Dedifferentiated amniotic fluid mesenchymal stem cell (primary cell): ENCODE measurements around the gene SNRPN.
A peak's percentile ranks its signal among the peaks of the same experiment; 100 is the strongest.
"Not testable (repeated sequence)": the region's sequence is repeated elsewhere in the genome, so short reads cannot be mapped to it uniquely, and the experiment has no call there.

Experiments
- DNase-seq: peaks from one replicate; pipeline ENCODE4 v3.0.0-alpha.2; 2016; ENCODE audit errors: extremely low spot score

Gene SNRPN

GRCh38 chr15:24954783-24955530 is at the start of gene SNRPN, which contains the start of gene SNURF:
TSS of gene SNRPN (plus strand) at chr15:24954987. CDS start at chr15:24974454, 19,467 bp downstream.
TSS of gene SNURF (plus strand) at chr15:24954987. CDS start at chr15:24955049, 62 bp downstream.
- DNase-seq = peak; percentile 39

DNA sequence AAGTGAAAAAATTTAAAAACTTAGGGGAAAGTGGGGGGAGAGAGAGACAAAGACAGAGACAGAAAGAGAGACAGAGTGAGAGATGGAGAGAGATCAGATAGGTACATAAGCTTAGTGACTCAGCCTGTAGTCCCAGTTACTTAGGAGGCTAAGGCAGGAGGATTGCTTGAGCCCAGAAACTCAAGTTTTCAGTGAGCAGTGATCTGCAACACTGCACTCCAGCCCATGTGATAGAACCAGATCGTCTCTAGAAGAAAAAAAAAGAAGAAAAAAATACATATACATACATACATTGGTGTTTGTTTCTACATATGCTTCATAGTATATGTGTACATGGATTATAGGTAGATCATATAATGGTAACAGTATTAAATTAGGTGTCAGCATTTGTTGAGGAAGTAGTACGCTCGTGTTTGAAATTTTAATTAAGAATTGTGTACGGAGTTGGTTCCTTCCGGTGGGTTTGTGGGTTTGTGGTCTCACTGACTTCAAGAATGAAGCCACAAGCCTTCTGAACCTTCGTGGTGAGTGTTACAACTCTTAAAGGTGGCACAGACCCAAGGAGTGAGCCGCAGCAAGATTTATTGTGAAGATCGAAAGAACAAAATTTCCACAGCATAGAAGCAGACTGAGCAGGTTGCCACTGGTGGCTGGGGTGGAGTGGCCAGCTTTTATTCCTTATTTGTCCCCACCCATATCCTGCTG is 38.3 kb upstream of the SNRPN start:
- DNase-seq = no peak

DNA sequence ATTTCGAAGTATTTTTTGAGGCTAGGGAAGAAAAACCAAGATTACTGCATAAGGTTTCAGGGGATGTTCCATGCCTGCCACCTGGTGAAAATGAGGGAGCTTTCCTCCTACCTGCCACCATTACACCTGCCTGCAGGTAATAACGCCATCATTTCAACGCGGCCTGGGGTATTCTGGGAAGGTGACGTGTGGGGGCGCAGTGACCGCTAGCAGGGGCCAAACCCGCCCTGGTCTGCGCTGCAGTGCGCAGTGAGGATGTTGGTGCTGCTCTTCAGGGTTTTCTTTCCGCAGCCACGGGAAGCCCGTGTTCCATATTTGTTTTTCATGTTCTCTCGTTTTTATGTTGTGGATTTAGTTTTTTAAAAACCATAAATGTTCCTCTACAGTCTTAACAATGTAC is 37.4 kb upstream of the SNRPN start:
- DNase-seq = no peak

- DNase-seq = no peak
Measured at GRCh38 chr15:24919446-24919845, 35.3 kb upstream of the SNRPN start.

GRCh38 chr15:24922781-24923180 is 32.0 kb upstream of the SNRPN start:
- not testable (repeated sequence) for DNase-seq

DNA sequence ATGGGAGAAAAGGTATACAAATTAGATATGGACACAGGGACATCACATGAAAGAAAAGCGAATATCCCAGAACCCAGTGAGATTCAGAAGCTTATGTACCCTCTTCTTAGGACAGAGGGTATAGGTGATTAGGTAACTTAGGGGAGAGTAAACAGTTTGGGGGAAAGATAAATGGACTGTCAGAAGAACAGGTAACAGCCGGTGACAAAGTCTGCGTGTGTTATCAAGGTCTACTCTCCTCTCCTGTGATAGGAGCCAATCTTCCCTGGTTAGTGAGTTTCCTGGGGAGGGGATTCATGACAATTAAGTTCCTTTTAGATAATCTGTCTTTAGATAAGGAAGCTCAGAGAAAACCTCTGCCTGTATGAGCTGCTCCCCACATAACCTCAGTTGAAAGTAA is 30.6 kb upstream of the SNRPN start:
- no peak for DNase-seq

GRCh38 chr15:24924621-24925020 is 30.2 kb upstream of the SNRPN start:
- no peak for DNase-seq

DNA sequence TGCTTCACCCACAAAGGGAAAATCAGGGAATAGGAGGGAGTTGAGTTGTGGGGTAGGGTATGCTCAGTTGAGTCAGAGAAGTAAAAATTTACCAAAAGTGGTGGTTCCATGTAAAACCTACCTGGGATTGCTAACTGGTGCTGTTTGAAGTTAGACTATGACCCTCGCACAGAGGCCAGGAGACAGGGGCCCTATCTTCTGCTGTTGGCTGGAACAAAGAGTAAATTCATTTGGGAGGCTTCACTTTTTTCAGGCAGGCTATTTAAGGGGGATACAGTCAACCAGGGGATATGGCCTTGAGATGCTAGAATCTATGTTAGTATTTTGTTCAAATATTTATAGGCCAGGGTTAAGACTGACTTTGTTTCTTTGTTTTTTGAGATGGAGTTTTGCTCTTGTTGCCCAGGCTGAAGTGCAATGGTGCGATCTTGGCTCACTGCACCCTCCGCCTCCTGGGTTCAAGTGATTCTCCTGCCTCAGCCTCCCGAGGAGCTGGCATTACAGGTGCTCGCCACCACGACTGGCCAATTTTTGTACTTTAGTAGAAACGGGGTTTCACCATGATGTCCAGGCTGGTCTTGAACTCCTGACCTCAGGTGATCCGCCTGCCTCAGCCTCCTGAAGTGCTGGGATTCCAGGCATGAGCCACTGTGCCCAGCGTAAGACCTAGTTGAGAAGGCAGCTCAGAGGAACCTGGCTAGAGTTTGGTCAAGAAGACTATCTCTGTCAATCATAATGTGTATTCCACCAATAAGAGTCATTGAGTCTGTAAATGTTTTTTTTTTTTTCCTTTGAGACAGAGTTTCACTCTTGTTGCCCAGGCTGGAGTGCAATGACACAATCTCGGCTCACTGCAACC is 22.7 kb upstream of the SNRPN start:
- DNase-seq = not testable (repeated sequence)

DNA sequence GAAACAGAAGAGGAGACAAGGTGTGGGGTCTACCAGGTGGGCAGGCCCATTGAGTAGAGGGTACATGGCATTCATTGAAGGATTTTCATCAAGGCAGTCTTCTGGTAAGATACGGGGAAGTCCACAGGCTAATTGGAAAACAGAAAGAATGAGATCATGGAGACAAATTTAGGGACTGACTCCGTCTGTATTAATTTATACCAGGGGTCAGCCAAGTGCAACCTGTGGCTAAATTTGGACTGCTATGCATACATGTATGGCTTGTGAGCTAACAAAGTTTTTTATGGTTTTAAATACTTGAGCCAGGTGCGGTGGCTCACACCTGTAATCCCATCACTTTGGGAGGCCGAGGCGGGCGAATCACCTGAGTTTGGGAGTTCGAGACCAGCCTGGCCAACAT is 21.1 kb upstream of the SNRPN start:
- DNase-seq = no peak

GRCh38 chr15:24938224-24938623 is 16.6 kb upstream of the SNRPN start:
- not testable (repeated sequence) for DNase-seq

DNA sequence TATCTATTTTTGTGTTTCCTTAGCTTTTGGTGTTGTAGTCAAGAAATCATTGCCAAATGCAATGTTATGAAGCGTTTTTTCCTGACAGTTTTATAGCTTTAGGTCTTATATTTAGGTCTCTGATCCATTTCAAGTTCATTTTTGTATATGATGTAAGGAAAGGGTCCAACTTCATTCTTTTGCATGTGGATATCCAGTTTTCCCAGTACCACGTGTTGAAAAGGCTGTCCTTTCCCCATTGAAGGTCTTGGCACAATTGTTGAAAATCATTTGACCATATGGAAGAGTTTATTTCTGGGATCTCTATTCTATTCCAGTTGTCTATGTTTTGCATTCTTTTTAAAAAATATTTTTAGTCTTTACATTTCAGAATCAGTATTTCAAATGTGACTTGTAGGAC is 14.6 kb upstream of the SNRPN start:
- no peak for DNase-seq

DNA sequence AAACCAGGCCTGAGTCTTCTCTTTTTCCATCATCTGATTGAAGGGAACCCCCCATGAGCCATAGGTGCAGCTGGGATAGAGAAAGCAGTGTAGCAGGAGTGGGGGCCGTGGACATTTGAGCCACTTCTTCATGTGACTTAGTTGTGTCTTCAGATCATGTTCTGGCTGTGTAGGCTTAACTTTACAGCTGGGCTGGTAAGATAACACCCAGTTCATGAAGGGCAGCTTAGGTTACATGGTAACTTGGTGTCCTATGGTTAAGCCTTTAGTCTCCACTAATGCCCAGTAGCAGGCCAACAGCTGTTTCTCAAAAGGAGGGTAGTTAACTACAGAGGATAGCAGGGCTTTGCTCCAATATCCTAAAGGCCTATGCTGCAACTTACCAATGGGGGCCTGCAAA is 11.4 kb upstream of the SNRPN start:
- no peak for DNase-seq

DNA sequence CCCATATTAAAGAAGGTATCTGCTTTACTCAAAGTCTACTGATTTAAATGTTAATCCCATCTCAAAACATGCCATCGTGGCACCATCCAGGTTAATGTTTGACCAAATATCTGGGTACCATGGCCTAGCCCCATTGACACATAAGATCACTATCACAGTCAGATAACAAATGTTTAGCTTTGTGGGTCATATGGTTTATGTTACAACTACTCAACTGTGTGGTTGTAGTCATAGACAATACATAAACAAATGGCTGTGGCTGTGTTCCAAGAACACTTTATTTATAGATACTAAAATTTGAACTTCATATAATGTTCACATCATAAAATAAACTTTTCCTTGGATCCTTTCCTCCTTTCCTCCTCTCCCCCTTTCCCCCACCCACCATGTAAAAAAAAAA is 9.8 kb upstream of the SNRPN start:
- no peak for DNase-seq

DNA sequence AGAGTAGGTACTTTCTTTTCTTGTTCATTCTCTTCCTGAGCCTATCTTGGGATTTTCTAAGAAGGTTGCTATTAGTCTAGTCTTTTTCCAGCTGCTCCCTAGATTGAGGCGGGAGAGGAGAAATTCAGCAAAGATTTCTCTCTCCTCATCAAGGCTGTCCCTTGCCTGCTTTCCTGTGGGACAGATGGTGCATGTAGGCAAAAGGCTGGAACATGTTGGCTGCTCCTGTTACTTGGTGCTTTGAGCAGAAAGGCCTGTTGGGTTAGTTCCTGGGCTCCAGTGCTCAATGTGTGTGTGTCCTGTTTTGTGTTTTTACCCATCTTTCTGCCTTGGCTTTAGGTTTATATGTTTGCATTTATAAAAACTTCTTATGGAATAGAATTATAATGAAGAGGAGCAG is 9.1 kb upstream of the SNRPN start:
- DNase-seq = no peak

DNA sequence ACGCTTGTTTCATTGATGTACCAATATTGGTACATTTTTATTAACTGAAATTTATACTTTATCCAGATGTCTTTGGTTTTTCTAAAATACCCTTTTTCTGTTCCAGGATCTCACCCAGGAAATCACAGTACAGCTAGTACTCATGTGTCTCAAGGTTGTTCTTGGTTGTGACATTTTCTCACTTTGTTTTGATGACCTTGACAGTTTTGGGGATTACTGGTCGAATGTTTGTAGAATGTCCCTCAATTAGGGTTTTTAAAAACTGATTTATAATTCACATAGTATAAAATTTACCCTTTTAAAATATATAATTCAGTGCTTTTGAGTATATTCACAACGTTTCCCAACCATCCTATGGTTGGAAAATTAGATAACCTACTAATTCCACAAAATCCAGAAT is 6.3 kb upstream of the SNRPN start:
- no peak for DNase-seq

DNA sequence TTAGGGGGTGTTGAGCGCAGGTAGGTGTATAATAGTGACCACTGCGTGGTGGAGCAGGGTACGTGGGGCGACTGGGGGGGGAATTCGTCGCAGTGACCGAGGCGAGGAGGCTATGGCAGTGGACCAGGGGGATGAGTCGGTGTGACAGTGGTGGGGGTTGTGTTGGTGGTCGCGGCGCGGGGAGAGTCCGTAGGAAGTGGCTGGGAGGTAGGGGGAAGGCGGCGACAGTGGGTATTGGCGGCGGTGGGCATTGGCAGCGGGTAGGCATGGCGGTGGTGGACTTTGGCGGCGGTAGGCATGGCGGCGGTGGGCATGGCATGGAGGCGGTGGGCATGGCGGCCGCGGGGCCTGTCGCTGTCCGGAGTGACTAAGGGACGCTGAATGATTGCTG is 739 bp downstream of the SNRPN start:
- no peak for DNase-seq

DNA sequence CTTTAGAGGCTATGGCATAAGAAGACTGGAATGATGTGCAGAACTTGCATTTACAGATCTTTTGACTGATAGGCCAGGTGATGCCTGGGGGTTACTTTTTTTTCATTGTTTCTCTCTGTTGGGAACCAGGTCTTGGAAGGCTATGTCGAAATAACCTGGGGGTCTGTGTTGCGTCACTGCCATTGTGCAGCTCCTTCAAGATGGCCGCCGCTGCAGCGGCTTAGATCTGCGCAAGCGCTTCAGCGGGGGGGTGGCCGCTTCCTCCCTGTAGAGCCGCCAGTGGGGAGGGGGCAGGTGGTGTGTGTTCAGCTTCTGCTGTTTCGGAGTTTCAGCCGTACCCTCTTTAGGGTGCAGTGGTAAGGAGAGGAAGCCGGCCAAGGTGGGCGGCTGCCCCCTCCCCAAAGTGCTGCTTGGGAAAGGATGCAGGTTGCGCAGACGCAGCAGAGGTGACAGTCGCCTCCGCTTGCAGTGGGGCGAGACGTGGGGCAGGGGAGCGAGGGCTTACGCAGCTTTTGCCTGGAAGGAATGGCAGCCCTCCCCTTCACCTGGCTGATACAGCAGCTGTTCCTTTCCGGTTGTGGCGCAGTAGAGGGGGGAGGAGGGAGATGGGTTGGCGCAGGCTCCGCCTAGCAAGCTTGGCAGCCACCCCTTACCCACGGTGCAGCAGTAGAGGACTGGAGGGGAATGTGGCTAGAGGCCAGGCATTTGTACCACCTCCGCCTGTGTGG is 1.5 kb downstream of the SNRPN start:
- peak; percentile 15 for DNase-seq

DNA sequence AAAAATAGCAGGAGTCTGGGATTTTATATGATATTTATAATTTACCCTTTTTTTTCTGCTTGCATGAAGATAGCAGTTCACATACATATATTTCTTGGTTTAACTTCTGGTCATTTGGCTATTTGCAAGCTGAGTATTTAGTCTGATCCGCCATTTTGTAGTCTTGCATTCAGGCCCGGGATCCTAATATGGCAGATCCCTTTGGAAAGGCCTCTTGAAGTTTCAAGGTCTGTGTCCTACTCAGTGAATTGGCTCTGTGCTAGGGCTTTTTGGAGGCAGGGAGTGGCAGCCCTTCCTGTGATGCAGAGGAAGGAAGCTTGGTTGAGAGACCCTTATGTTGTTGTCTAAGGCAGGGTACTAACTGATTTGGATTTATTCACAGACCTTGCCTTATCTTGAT is 2.9 kb downstream of the SNRPN start:
- DNase-seq = no peak

- no peak for DNase-seq
Measured at GRCh38 chr15:24961967-24962366, 7.2 kb downstream of the SNRPN start.

DNA sequence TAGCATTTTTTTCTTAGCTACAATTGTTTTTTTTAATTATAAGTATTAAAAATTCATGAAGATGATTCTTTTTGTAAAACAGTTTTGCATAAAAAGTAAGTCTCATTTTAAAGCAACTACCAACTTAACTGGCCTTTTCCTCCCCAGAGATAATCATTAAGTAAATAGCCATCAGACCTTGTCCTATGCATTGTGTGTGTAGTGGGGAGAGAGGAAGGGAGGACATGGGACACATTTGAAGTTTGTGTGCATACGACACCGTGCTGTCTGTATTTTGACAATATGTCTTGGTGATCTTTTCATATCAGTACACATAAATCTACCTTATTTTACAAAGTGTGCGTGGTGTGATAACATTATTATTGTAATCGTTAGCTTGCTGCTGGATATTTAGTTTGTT is 8.1 kb downstream of the SNRPN start:
- DNase-seq = no peak

GRCh38 chr15:24966364-24967103 is 11.7 kb downstream of the SNRPN start:
- DNase-seq = no peak
